Esophagus muscularis mucosa (tissue), 4 donors: ENCODE results near the gene KRT86. TPM values are rescaled to one million over a fixed set of nuclear protein-coding genes. Genes with fewer than 3 reads are reported as not detected.

Experiments used
- DNase-seq: peaks from one replicate; pipeline ENCODE4 v3.0.0-alpha.2; 2017; ENCODE audit errors: extremely low spot score
- H3K27ac ChIP-seq, 4 donors: fragments of 200-600 bp; sonication (generic); replicated peaks in 1 of 4; 1 replicate in 3 of 4; 2 replicates in 1 of 4; pipeline ENCODE4 v1.5.1; 2016 to 2019; ENCODE audit warnings: mild to moderate bottlenecking in 1 of 4
- H3K27me3 ChIP-seq, 4 donors: fragments of 200-600 bp; sonication (generic); one replicate each; pipeline versions ENCODE4 v1.5.1 to v1.6.0; 2016 to 2019
- H3K36me3 ChIP-seq, 4 donors: fragments of 200-600 bp; sonication (generic); one replicate each; pipeline ENCODE4 v1.5.1; 2016 to 2019
- H3K4me1 ChIP-seq, 4 donors: fragments of 200-600 bp; sonication (generic); one replicate each; pipeline ENCODE4 v1.5.1; 2016 to 2019
- H3K4me3 ChIP-seq, 4 donors: fragments of 200-600 bp; sonication (generic); 1 replicate in 2 of 4; 2 replicates in 2 of 4; pipeline ENCODE4 v1.5.1; 2016 to 2019; ENCODE audit warnings: mild to moderate bottlenecking in 4 of 4, moderate library complexity in 1 of 4
- H3K9me3 ChIP-seq, 4 donors: fragments of 200-600 bp; sonication (generic); 1 replicate in 3 of 4; 2 replicates in 1 of 4; pipeline ENCODE4 v1.5.1; 2016 to 2019
- CTCF ChIP-seq, 3 experiments: fragments of 200-600 bp in 2 of 3; fragments of 450-650 bp in 1 of 3; sonication (generic) in 2 of 3; IDR thresholded peaks; one replicate each; pipeline ENCODE4 v1.5.1; 2017 to 2019; ENCODE audit warnings: antibody characterized with exemption in 3 of 3, mild to moderate bottlenecking in 2 of 3, moderate library complexity in 1 of 3
- EP300 ChIP-seq: sonication (generic); formaldehyde crosslinking; IDR thresholded peaks from one replicate; pipeline ENCODE4 v1.6.1; 2017; ENCODE audit warnings: antibody characterized with exemption
- POLR2A ChIP-seq: fragments of 450-650 bp; IDR thresholded peaks from one replicate; pipeline ENCODE4 v1.6.1; 2017; ENCODE audit warnings: antibody characterized with exemption, moderate library complexity, mild to moderate bottlenecking, low read depth
- POLR2AphosphoS5 ChIP-seq, 2 donors: sonication (generic); formaldehyde crosslinking; IDR thresholded peaks; one replicate each; pipeline ENCODE4 v1.6.1; 2017; ENCODE audit warnings: antibody characterized with exemption in 2 of 2
- WGBS: methylation state at CpG from one replicate; pipeline ENCODE4 v1.1.5; 2018; 5-methylcytosine and 5-hydroxymethylcytosine counted together
- intact Hi-C: fragments of 100-400 bp; cut with DNase I; formaldehyde crosslinking; loops from one replicate; pipeline ENCODE4 v1.15.1; 2023
- total RNA-seq, 4 donors: library from RNA; depleted of rRNA; stranded (reverse); fragments of >200 nt; gene quantifications; one replicate each; pipeline versions ENCODE4 v1.1.0 to v1.2.1, GENCODE V29; 2016

KRT86 gene
- total RNA-seq, 4 donors from 2014 or later: 0.29 to 0.33 TPM; not detected in 2

GRCh38 chr12:52333321-52333720, 58.9 kb downstream of the KRT86 start:
- Histone ChIP-seq H3K36me3 (no peaks in the 10 kb centered on the region), H3K4me3 (no peak overlapping the region), H3K4me1 (no peaks in the 10 kb centered on the region), H3K27me3 (no peaks in the 10 kb centered on the region), H3K27ac (no peak overlapping the region), H3K9me3 (peaks cover 0 to 18% (median 11%) of the 10 kb centered on the region in 4 donors)
- TF ChIP-seq CTCF (IDR thresholded peaks at IDR 0.05) (no peak), POLR2AphosphoS5 (IDR thresholded peaks at IDR 0.05) (no peak), POLR2A (no peak), EP300 (no peak)
- 69% methylated on average over 2 of the region's 3 CpGs for WGBS
- intact Hi-C loops: no loop called here
- DNase-seq: no peak

- intact Hi-C loops: no loop called here
- TF ChIP-seq EP300: no peak
- TF ChIP-seq POLR2AphosphoS5 (IDR thresholded peaks at IDR 0.05): no peak
- TF ChIP-seq POLR2A: no peak
- no peak for TF ChIP-seq CTCF (IDR thresholded peaks at IDR 0.05)
These were observed 59.7 kb downstream of the KRT86 start for GRCh38 chr12:52334185-52334584.

GRCh38 chr12:52335598-52336262, 61.3 kb downstream of the KRT86 start:
- Histone ChIP-seq H3K27ac (no peak overlapping the region), H3K36me3 (no peaks in the 10 kb centered on the region), H3K4me3 (no peak overlapping the region), H3K9me3 (peaks cover 0 to 18% (median 11%) of the 10 kb centered on the region in 4 donors), H3K4me1 (no peaks in the 10 kb centered on the region), H3K27me3 (no peaks in the 10 kb centered on the region)
- 80% methylated on average over 4 of the region's 4 CpGs for WGBS
- intact Hi-C loops: no loop called here
- TF ChIP-seq CTCF (IDR thresholded peaks at IDR 0.05) (no peak), EP300 (no peak), POLR2A (no peak), POLR2AphosphoS5 (IDR thresholded peaks at IDR 0.05) (no peak)
- no peak for DNase-seq

More at GRCh38 chr12:52334185-52334584, 59.7 kb downstream of the KRT86 start:
- DNase-seq: no peak
- no peak overlapping the region for H3K27ac ChIP-seq
- H3K4me1 ChIP-seq: no peaks in the 10 kb centered on the region
- no peaks in the 10 kb centered on the region for H3K36me3 ChIP-seq
- no peaks in the 10 kb centered on the region for H3K27me3 ChIP-seq
- peaks cover 0 to 18% (median 11%) of the 10 kb centered on the region in 4 donors for H3K9me3 ChIP-seq
- no peak overlapping the region for H3K4me3 ChIP-seq
- WGBS: 88% methylated on average over 3 of the region's 3 CpGs

- peaks cover 0 to 18% (median 11%) of the 10 kb centered on the region in 4 donors for H3K9me3 ChIP-seq
- TF ChIP-seq CTCF (IDR thresholded peaks at IDR 0.05): no peak
- TF ChIP-seq POLR2AphosphoS5 (IDR thresholded peaks at IDR 0.05): no peak
- no peak for TF ChIP-seq POLR2A
- no peak for TF ChIP-seq EP300
- H3K27me3 ChIP-seq: peaks cover 0 to under 1% (median 0%) of the 10 kb centered on the region in 4 donors
- H3K4me3 ChIP-seq: no peak overlapping the region
- WGBS: 90% methylated on average over 2 of the region's 2 CpGs
- intact Hi-C loops: no loop called here
- H3K36me3 ChIP-seq: no peaks in the 10 kb centered on the region
- H3K27ac ChIP-seq: no peak overlapping the region
- H3K4me1 ChIP-seq: no peaks in the 10 kb centered on the region
- no peak for DNase-seq
These were observed 62.2 kb downstream of the KRT86 start for GRCh38 chr12:52336641-52337040.

- TF ChIP-seq POLR2A (no peak), CTCF (IDR thresholded peaks at IDR 0.05) (no peak), EP300 (no peak), POLR2AphosphoS5 (IDR thresholded peaks at IDR 0.05) (no peak)
- Histone ChIP-seq H3K9me3 (peaks cover 0 to 18% (median 11%) of the 10 kb centered on the region in 4 donors), H3K27ac (no peak overlapping the region), H3K27me3 (peaks cover 0 to 3% (median 0%) of the 10 kb centered on the region in 4 donors), H3K4me3 (no peak overlapping the region), H3K36me3 (no peaks in the 10 kb centered on the region), H3K4me1 (no peaks in the 10 kb centered on the region)
- DNase-seq: no peak
- intact Hi-C loops: no loop called here
- WGBS: 84% methylated on average over 1 of the region's 1 CpG
These were observed 62.6 kb downstream of the KRT86 start for GRCh38 chr12:52337054-52337453.
